Naive thymus-derived CD8-positive, alpha-beta T cell (primary cell): ENCODE results near the gene POP4. TPM values are rescaled to one million over a fixed set of nuclear protein-coding genes. Genes with fewer than 3 reads are reported as not detected.

Source experiments
- ATAC-seq, 2 donors: fragments of 150-1000 bp; cut with Tn5 transposase in 1 of 2; sonication (Bioruptor Pico), chemical (Tn5 transposase) in 1 of 2; 1 replicate in 1 of 2; 2 replicates in 1 of 2; pipeline ENCODE4 v1.10.0; 2021; ENCODE audit warnings: mild to moderate bottlenecking in 2 of 2, moderate library complexity in 2 of 2
- POLR2A ChIA-PET: fragments of 350-600 bp; sonication (Branson Sonifier 250); formaldehyde crosslinking; loops from one replicate; lab custom pipeline; 2021; ENCODE audit warnings: antibody characterized with exemption; lab: Charles Lee
- DNase-seq, 10 donors: peaks; one replicate each; pipeline versions ENCODE4 v3.0.0 to v3.0.0-alpha.2; 2020 to 2022
- H3K27ac Mint-ChIP-seq, 10 donors: one replicate each; pipeline ENCODE4 v1.8.0; 2020 to 2022; ENCODE audit warnings: mild to moderate bottlenecking in 10 of 10, mixed read lengths in 10 of 10, moderate library complexity in 4 of 10, inconsistent platforms in 1 of 10
- H3K27me3 Mint-ChIP-seq, 5 donors: one replicate each; pipeline ENCODE4 v1.8.0; 2021 to 2022; ENCODE audit warnings: mixed read lengths in 5 of 5
- H3K36me3 Mint-ChIP-seq, 3 donors: one replicate each; pipeline ENCODE4 v1.8.0; 2020 to 2022; ENCODE audit warnings: mixed read lengths in 3 of 3, mild to moderate bottlenecking in 2 of 3, inconsistent platforms in 1 of 3
- H3K4me1 Mint-ChIP-seq, 4 donors: one replicate each; pipeline ENCODE4 v1.8.0; 2021 to 2022; ENCODE audit warnings: mixed read lengths in 4 of 4
- H3K4me3 Mint-ChIP-seq, 10 donors: one replicate each; pipeline ENCODE4 v1.8.0; 2020 to 2022; ENCODE audit warnings: mild to moderate bottlenecking in 10 of 10, mixed read lengths in 10 of 10, moderate library complexity in 6 of 10, inconsistent platforms in 1 of 10
- H3K9me3 Mint-ChIP-seq, 9 donors: one replicate each; pipeline ENCODE4 v1.8.0; 2020 to 2022; ENCODE audit warnings: mixed read lengths in 9 of 9, mild to moderate bottlenecking in 3 of 9, inconsistent platforms in 1 of 9, moderate library complexity in 1 of 9
- polyA plus RNA-seq, 3 donors: library from polyadenylated mRNA; unstranded; fragments of 300-500 nt; fragmentation: Illumina TruSeq; gene quantifications; one replicate each; pipeline ENCODE4 v1.2.3, GENCODE V29; 2021
- total RNA-seq, 8 experiments: library from RNA in 2 of 8; stranded (reverse) in 2 of 8; gene quantifications; one replicate each; pipeline ENCODE4 v1.2.3 and lab custom pipeline; 2021 to 2026

Gene POP4
- total and polyA plus RNA-seq, 5 experiments from 2014 or later, result 67.5 to 130 (median 125) TPM

DNA sequence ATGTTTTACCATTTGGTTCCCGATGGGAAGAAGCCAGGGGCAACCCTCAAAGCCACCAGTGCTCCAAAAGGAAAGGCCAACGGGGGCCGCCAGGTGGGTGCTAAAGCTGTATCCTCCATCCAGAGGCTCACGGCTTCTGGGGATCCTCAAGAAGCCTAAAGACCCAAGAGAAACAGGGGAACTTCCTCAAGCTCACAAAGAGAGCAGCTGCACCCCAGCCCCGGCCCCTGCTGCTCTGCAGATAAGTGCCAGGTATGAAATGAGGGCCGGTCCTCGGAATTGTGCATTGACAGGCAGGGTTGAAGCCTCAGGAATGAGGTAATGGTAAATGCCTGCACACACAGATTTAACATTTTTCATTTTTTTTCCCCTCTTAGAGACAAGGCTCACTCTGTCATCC, 8.0 kb upstream of the POP4 start:
- no peaks in the 10 kb centered on the region for H3K9me3 Mint-ChIP-seq
- POLR2A ChIA-PET, result no interaction called here
- peaks cover 0 to 5% (median 0%) of the 10 kb centered on the region in 4 donors for H3K4me1 Mint-ChIP-seq
- no peaks in the 10 kb centered on the region for H3K36me3 Mint-ChIP-seq
- H3K27me3 Mint-ChIP-seq, result peaks cover 2 to 20% (median 16%) of the 10 kb centered on the region in 5 donors
- peak overlapping the region in 2 of 10 donors; percentile 66 to 76 for H3K27ac Mint-ChIP-seq
- DNase-seq (no peak), ATAC-seq (no peak)
- H3K4me3 Mint-ChIP-seq, result no peak overlapping the region

DNA sequence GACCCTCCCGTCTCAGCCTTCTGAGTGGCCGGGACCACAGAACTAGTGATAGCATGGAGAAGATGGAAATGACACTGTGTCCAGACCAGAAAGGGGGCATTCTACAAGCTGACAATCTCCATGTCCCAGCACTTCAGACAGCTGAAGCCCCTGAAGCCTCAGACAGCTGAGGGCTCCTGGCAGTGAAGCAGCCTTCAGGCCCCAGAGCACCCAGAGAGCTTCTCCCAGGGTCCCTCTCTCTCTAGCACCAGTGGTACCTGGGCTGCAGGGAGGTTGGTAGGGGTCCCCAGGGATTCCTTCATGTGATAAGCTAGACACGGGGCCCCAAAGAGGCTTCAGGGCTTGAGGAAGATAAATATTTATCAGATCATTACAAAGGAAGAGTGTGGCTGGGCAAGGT, 7.6 kb upstream of the POP4 start:
- Mint-ChIP-seq H3K27me3 (peaks cover 2 to 16% (median 15%) of the 10 kb centered on the region in 5 donors), H3K27ac (peak overlapping the region in 2 of 10 donors; percentile 66 to 76), H3K36me3 (no peaks in the 10 kb centered on the region), H3K9me3 (no peaks in the 10 kb centered on the region), H3K4me1 (peaks cover 0 to 5% (median 0%) of the 10 kb centered on the region in 4 donors), H3K4me3 (no peak overlapping the region)
- no peak for ATAC-seq
- POLR2A ChIA-PET, result interaction anchor here (0.7 kb wide), 1 partner anchor 22 kb away, joined by 4 read pairs; no protein-coding TSS in a partner anchor
- DNase-seq, result no peak

DNA sequence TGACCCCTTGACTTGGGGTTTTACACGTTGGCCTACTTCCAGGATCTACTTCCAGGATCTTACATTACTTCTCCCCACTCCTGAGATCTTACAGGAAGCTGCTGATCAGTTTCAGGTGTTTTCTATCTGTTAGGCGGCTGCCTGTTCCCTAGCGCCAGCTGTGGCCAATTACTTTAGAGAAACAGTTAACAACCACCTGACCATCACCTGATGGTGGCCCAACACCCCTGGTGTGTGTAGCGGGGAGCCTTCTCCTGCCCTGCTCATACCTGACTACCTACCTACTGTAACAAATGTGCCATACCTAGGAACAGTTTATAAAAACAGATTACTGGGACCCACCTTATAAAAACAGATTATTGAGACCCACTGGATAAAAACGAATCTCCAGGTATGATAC, 2.8 kb upstream of the POP4 start:
- DNase-seq, result no peak
- no peak for ATAC-seq
- Mint-ChIP-seq H3K4me1 (peaks cover 11 to 26% (median 21%) of the 10 kb centered on the region in 4 donors), H3K4me3 (no peak overlapping the region), H3K27ac (peak overlapping the region; percentile 27 to 79 (median 54)), H3K36me3 (peaks cover 0 to 2% (median 0%) of the 10 kb centered on the region in 3 donors), H3K27me3 (peaks cover 0 to 4% (median 0%) of the 10 kb centered on the region in 5 donors), H3K9me3 (no peaks in the 10 kb centered on the region)
- POLR2A ChIA-PET, result interaction anchor here (0.8 kb wide), 1 partner anchor 242 kb away, joined by 3 read pairs; no protein-coding TSS in a partner anchor

DNA sequence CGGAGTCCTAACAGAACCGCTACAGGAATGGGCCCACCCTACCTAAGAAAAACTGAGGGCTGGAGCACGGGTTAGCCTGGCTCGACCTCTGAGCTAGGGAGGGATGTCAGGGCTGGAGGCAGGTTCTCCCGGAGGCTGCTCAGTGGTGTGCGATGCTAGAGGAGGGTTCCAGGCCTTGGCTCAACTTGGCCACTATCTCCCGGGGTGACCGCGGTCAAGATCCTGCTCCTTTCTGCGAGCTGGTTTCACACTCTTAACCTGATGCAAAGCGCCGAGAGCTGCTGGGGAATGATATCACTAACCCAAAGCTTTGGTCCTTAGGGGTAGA, 301 bp downstream of the POP4 start:
- peak; percentile 22 to 36 for ATAC-seq
- POLR2A ChIA-PET, result interaction anchor here (0.6 to 8.8 kb wide), 29 partner anchors 8 to 1813 kb away, joined by 3 to 153 read pairs (median 7); partner anchors contain the start of genes C19orf12, PLEKHF1 and URI1

DNA sequence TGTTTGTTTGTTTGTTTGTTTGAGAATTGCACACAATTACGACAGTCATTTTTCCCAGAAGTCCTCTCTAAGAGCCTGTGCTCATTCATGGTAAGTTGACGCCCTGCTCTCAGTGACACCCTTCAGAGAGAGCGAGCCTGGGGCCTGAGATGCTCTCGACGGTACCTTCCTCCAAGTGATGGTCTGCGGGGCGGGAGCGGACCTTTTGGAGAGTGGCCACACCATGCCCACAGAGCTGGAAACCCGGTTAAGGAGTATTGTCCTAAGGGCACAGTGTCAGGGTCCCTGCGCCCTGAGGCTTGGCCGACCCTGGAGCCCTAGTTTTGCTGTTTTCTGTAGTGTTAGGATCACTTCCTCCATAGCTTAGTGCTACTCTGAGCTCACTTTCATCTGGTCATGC, 3.6 kb downstream of the POP4 start:
- Mint-ChIP-seq H3K9me3 (no peaks in the 10 kb centered on the region), H3K36me3 (peaks cover 3 to 57% (median 30%) of the 10 kb centered on the region in 3 donors), H3K27me3 (peaks cover 0 to 4% (median 0%) of the 10 kb centered on the region in 5 donors), H3K27ac (peak overlapping the region in 4 of 10 donors; percentile 33 to 88 (median 42)), H3K4me1 (peaks cover 16 to 44% (median 42%) of the 10 kb centered on the region in 4 donors), H3K4me3 (no peak overlapping the region)
- ATAC-seq, result no peak
- POLR2A ChIA-PET, result interaction anchor here (0.7 to 8.8 kb wide), 7 partner anchors 55 to 111 kb away, joined by 3 to 153 read pairs (median 9); partner anchors contain the start of genes C19orf12 and PLEKHF1
- DNase-seq, result peak in 1 of 10 donors; percentile 23

More for the DNA sequence above, 301 bp downstream of the POP4 start:
- H3K36me3 Mint-ChIP-seq, result peaks cover 0 to 26% (median 13%) of the 10 kb centered on the region in 3 donors
- H3K9me3 Mint-ChIP-seq, result no peaks in the 10 kb centered on the region
- DNase-seq, result peak in 1 of 10 donors; percentile 61
- H3K27me3 Mint-ChIP-seq, result peaks cover 0 to 4% (median 0%) of the 10 kb centered on the region in 5 donors
- H3K27ac Mint-ChIP-seq, result peak overlapping the region; percentile 99 to 100 (median 100)
- peaks cover 13 to 38% (median 35%) of the 10 kb centered on the region in 4 donors for H3K4me1 Mint-ChIP-seq
- H3K4me3 Mint-ChIP-seq, result peak overlapping the region; percentile 96 to 100 (median 100)

DNA sequence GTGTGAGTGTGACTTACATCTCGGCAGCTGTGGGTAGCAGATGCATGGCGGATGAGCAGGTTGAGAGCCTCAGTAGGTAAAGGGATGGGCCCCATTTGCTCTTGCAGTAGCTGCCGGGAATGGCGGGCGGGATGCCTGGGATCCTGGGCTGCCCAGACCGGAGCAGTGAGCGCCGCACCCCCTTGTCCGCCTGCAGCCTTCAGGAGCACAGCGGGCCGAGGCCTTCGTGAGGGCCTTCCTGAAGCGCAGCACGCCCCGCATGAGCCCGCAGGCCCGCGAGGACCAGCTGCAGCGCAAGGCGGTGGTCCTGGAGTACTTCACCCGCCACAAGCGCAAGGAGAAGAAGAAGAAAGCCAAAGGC, 4.1 kb downstream of the POP4 start:
- DNase-seq, result no peak
- POLR2A ChIA-PET, result interaction anchor here (0.7 to 8.8 kb wide), 12 partner anchors 10 to 111 kb away, joined by 3 to 153 read pairs (median 3); partner anchors contain the start of genes C19orf12 and PLEKHF1
- ATAC-seq, result no peak
- peaks cover 3 to 62% (median 31%) of the 10 kb centered on the region in 3 donors for H3K36me3 Mint-ChIP-seq
- no peaks in the 10 kb centered on the region for H3K9me3 Mint-ChIP-seq
- H3K4me1 Mint-ChIP-seq, result peaks cover 16 to 40% (median 40%) of the 10 kb centered on the region in 4 donors
- peak overlapping the region in 4 of 10 donors; percentile 18 to 88 (median 64) for H3K27ac Mint-ChIP-seq
- H3K4me3 Mint-ChIP-seq, result peak overlapping the region in 1 of 10 donors; percentile 45
- H3K27me3 Mint-ChIP-seq, result peaks cover 0 to 4% (median 0%) of the 10 kb centered on the region in 5 donors

DNA sequence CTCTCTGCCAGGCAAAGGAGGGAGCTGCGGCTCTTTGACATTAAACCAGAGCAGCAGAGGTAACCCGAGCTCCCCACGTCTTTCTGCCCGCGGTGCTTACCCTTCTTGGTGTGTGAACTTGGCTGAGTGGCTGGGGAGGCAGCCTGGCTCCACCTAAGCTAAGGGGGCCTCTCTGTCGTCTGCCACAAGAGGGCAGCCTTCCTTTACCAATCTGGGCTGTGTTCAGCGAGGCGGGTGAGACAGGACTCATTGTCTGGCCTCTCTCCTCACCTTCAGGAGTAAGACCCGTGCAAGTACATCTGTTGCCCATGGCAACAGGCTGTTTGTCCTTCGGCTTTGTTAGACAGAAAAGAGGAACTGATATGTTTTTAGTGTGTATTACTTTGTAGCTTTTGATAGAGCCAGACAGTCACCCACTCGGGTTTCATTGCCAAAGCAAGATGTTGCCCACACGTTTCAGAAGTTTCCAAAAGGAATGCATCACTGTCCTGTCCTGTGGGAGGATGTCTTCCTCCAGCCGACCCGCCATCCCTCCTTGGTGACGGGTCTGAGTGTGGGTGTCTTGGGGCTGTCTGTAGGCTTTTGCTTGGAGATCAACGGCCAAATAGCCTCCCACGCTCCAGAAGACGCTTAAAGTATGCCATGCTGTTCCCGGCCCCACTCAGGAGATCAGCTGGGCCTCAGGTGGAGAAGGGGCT, 4.6 kb downstream of the POP4 start:
- Mint-ChIP-seq H3K27me3 (peaks cover 0 to 4% (median 0%) of the 10 kb centered on the region in 5 donors), H3K9me3 (no peaks in the 10 kb centered on the region), H3K4me3 (peak overlapping the region in 2 of 10 donors; percentile 43 to 67), H3K4me1 (peaks cover 16 to 39% (median 37%) of the 10 kb centered on the region in 4 donors), H3K36me3 (peaks cover 3 to 68% (median 36%) of the 10 kb centered on the region in 3 donors), H3K27ac (peak overlapping the region in 8 of 10 donors; percentile 38 to 92 (median 82))
- POLR2A ChIA-PET, result interaction anchor here (0.8 to 8.8 kb wide), 11 partner anchors 10 to 103 kb away, joined by 3 to 153 read pairs (median 3); partner anchors contain the start of genes C19orf12 and PLEKHF1
- ATAC-seq (peak; percentile 53 to 61), DNase-seq (peak; percentile 66 to 90 (median 82))

DNA sequence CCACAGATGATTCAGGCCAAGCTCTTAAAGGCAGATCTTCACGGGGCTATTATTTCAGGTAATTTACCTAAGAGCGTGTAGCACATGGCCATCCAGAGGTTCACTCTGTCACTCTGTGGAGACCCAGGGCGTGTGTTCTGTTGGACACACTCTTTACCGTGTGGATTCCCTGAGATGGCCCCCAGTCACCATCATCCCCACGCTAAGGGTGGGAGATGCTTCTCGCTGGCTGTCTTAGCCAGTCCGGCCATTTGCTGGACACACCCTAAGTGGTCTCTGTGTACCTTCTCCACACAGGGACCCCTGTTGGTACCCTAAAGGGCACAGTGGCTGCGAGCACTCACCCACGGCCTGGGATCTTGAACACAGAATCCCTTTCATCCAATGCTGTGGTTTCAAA, 6.0 kb downstream of the POP4 start:
- Mint-ChIP-seq H3K4me1 (peaks cover 10 to 25% (median 24%) of the 10 kb centered on the region in 4 donors), H3K27ac (peak overlapping the region in 1 of 10 donors; percentile 29), H3K36me3 (peaks cover 3 to 77% (median 34%) of the 10 kb centered on the region in 3 donors), H3K9me3 (no peaks in the 10 kb centered on the region), H3K27me3 (no peaks in the 10 kb centered on the region), H3K4me3 (no peak overlapping the region)
- ATAC-seq, result no peak
- DNase-seq, result peak in 1 of 10 donors; percentile 16
- POLR2A ChIA-PET, result interaction anchor here (0.6 to 8.8 kb wide), 4 partner anchors 12 to 101 kb away, joined by 3 to 153 read pairs (median 72); partner anchors contain the start of genes C19orf12 and PLEKHF1

DNA sequence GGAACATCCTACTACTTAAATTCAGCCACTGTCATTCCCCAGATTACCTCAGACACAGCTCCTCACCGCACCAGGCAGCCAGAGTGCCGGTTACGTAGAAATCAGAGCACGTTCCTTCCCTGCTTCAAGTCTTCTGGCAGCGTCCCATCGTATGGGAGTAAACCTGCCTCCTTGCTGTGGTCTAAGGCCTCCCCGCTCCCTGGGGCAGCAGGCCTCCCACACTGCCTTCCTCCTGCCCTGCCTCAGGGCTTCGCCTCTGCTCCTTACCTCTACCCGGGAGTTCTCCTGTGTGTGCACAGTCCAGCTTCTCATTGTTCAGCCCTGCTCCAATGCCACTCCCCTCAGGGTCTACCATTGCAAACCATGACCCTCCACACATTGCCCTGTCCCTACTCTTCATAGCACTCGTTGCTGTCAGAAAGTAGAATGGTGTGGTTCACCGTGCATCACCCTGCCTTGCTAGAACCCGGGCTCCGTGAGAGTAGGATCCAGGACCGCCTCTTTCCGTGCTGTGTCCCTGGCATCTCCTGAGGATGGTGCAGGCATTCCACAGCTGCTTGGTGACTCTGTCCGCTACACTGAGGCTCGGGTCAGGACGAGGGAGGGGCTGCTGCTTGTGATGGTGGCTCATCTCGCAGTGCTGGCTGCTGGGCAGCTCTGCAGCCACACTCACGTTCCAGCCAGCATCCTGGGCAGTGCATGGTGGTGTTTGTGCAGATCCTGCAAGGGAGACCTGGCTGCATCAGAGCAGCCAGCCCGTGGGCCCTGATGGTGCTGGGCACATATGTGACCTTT, 6.9 kb downstream of the POP4 start:
- no peak for ATAC-seq

DNA sequence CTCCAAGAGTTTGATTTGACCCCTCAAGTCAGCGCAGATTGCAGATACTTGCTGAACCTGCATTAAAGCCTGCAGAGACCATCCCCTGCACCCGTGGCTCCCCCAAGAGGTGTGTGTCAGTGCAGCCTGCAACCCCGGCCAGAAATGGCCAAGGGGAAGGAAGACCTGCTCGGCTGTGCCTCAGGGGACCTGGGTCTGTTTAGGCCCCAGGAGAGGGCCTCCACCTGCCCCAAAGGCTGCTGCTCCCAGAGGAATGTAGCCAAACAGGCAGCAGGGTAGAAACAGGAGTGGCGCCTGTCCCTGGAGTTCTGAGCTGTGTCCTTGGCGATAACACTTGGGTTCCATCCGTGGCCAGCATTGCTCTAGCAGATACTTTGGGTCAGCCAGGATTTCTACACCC, 8.0 kb downstream of the POP4 start:
- DNase-seq (no peak), ATAC-seq (no peak)
- Mint-ChIP-seq H3K27ac (no peak overlapping the region), H3K9me3 (no peaks in the 10 kb centered on the region), H3K4me1 (peaks cover 10 to 25% (median 18%) of the 10 kb centered on the region in 4 donors), H3K27me3 (no peaks in the 10 kb centered on the region), H3K4me3 (no peak overlapping the region), H3K36me3 (peaks cover 3 to 70% (median 29%) of the 10 kb centered on the region in 3 donors)
- POLR2A ChIA-PET, result interaction anchor here (1.0 to 8.8 kb wide), 3 partner anchors 8 to 54 kb away, joined by 3 to 140 read pairs (median 6); partner anchors contain the start of genes PLEKHF1 and POP4

More for the DNA sequence above, 6.9 kb downstream of the POP4 start:
- no peaks in the 10 kb centered on the region for H3K9me3 Mint-ChIP-seq
- POLR2A ChIA-PET, result interaction anchor here (8.8 kb wide), 1 partner anchor 52 kb away, joined by 140 read pairs; the partner anchor contains the start of gene PLEKHF1
- H3K4me1 Mint-ChIP-seq, result peaks cover 11 to 25% (median 19%) of the 10 kb centered on the region in 4 donors
- DNase-seq, result no peak
- H3K27ac Mint-ChIP-seq, result peak overlapping the region in 3 of 10 donors; percentile 40 to 83 (median 48)
- H3K4me3 Mint-ChIP-seq, result peak overlapping the region in 1 of 10 donors; percentile 54
- peaks cover 3 to 77% (median 34%) of the 10 kb centered on the region in 3 donors for H3K36me3 Mint-ChIP-seq
- no peaks in the 10 kb centered on the region for H3K27me3 Mint-ChIP-seq

DNA sequence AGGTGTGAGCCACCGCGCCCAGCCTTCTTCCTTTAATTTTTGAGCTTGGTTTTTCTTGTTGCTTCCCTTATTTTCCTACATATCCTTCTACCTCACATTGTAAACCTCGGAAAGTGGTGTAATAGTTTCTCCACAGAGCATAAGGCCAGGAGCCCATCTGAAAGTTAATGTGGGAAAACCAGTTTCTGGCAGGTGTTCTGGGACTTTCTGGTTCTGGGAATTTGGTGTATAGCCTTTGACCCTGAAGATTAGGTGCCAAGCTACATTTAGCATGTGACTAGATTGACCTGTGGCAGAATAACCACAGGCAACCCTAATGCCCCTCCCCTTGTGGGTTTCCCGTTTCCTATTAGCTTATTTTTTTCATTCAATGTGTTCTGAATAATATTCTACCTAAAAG, 8.7 kb downstream of the POP4 start:
- Mint-ChIP-seq H3K27ac (no peak overlapping the region), H3K4me3 (no peak overlapping the region), H3K27me3 (no peaks in the 10 kb centered on the region), H3K36me3 (peaks cover 3 to 62% (median 26%) of the 10 kb centered on the region in 3 donors), H3K4me1 (peaks cover 10 to 24% (median 17%) of the 10 kb centered on the region in 4 donors), H3K9me3 (no peaks in the 10 kb centered on the region)
- POLR2A ChIA-PET, result interaction anchor here (0.7 to 2.1 kb wide), 3 partner anchors 9 to 1591 kb away, joined by 3 to 6 read pairs (median 4); partner anchors contain the start of gene POP4
- ATAC-seq (no peak), DNase-seq (no peak)
